Mesenchymal stem cell (in vitro differentiated cells and primary cell): ENCODE data around the gene GTPBP2.
A peak's percentile ranks its signal among the peaks of the same experiment; 100 is the strongest.

Source experiments
- DNase-seq: peaks from one replicate; pipeline ENCODE4 v3.0.0-alpha.2; 2013
- H2AFZ ChIP-seq: one replicate; pipeline ENCODE4 v1.6.1; 2013; ENCODE audit warnings: low read depth, mild to moderate bottlenecking, control low read depth, inconsistent platforms, low read length, moderate library complexity
- H2AK5ac ChIP-seq: 2 replicates; pipeline ENCODE4 v1.6.1; 2013; ENCODE audit warnings: low read length, moderate library complexity, mild to moderate bottlenecking, inconsistent platforms; ENCODE audit not compliant: severe bottlenecking
- H2BK120ac ChIP-seq: one replicate; pipeline ENCODE4 v1.6.1; 2013; ENCODE audit warnings: low read depth, mild to moderate bottlenecking, inconsistent platforms, low read length, moderate library complexity
- H2BK12ac ChIP-seq, 2 experiments: one replicate each; pipeline ENCODE4 v1.6.1; 2013; ENCODE audit warnings: inconsistent platforms in 2 of 2, low read length in 2 of 2, mild to moderate bottlenecking in 2 of 2, moderate library complexity in 2 of 2, control low read depth in 1 of 2
- H2BK15ac ChIP-seq: one replicate; pipeline ENCODE4 v1.6.1; 2013; ENCODE audit warnings: mild to moderate bottlenecking, low read depth, inconsistent platforms; ENCODE audit not compliant: poor library complexity, severe bottlenecking
- H2BK5ac ChIP-seq: 2 replicates; pipeline ENCODE4 v1.6.1; 2013; ENCODE audit warnings: low read depth, mild to moderate bottlenecking, low read length, control low read depth, inconsistent platforms; ENCODE audit not compliant: poor library complexity, severe bottlenecking
- H3K14ac ChIP-seq, 2 experiments: one replicate each; pipeline ENCODE4 v1.6.1; 2013; ENCODE audit warnings: inconsistent platforms in 2 of 2, low read length in 2 of 2, control low read depth in 1 of 2, mild to moderate bottlenecking in 1 of 2, moderate library complexity in 1 of 2
- H3K18ac ChIP-seq, 2 experiments: one replicate each; pipeline ENCODE4 v1.6.1; 2013; ENCODE audit warnings: inconsistent platforms in 2 of 2, low read length in 2 of 2, control low read depth in 1 of 2, low read depth in 1 of 2, mild to moderate bottlenecking in 1 of 2
- H3K23ac ChIP-seq, 2 experiments: one replicate each; pipeline ENCODE4 v1.6.1; 2013; ENCODE audit warnings: inconsistent platforms in 2 of 2, low read length in 2 of 2, mild to moderate bottlenecking in 2 of 2, moderate library complexity in 2 of 2, control low read depth in 1 of 2
- H3K27ac ChIP-seq: 2 replicates; pipeline ENCODE4 v1.5.1; 2013; ENCODE audit warnings: mild to moderate bottlenecking, moderate library complexity, low read length, control low read depth, inconsistent platforms; ENCODE audit not compliant: poor library complexity, severe bottlenecking
- H3K27me3 ChIP-seq, 2 experiments: 2 replicates each; pipeline versions ENCODE4 v1.6.1 to v1.7.0; 2013; ENCODE audit warnings: low read length in 2 of 2, mild to moderate bottlenecking in 2 of 2, moderate library complexity in 2 of 2, control low read depth in 1 of 2, inconsistent platforms in 1 of 2; ENCODE audit not compliant: control insufficient read depth in 1 of 2, insufficient read depth in 1 of 2
- H3K36me3 ChIP-seq, 2 experiments: 2 replicates each; pipeline versions ENCODE4 v1.6.1 to v1.7.0; 2013; ENCODE audit warnings: low read length in 2 of 2, control low read depth in 1 of 2, inconsistent platforms in 1 of 2, low read depth in 1 of 2, mild to moderate bottlenecking in 1 of 2; ENCODE audit not compliant: insufficient read depth in 2 of 2, control insufficient read depth in 1 of 2
- H3K4ac ChIP-seq, 2 experiments: one replicate each; pipeline ENCODE4 v1.6.1; 2013; ENCODE audit warnings: inconsistent platforms in 2 of 2, low read length in 2 of 2, mild to moderate bottlenecking in 2 of 2, moderate library complexity in 2 of 2, control low read depth in 1 of 2, low read depth in 1 of 2
- H3K4me1 ChIP-seq: 2 replicates; pipeline ENCODE4 v1.6.1; 2013; ENCODE audit warnings: low read depth, low read length, control low read depth; ENCODE audit not compliant: control insufficient read depth, insufficient read depth
- H3K4me2 ChIP-seq: 2 replicates; pipeline ENCODE4 v1.6.1; 2013; ENCODE audit warnings: low read length, mild to moderate bottlenecking, inconsistent platforms; ENCODE audit not compliant: poor library complexity, severe bottlenecking
- H3K4me3 ChIP-seq, 2 experiments: 2 replicates each; pipeline versions ENCODE4 v1.5.1 to v1.7.0; 2013; ENCODE audit warnings: low read length in 2 of 2, mild to moderate bottlenecking in 2 of 2, control low read depth in 1 of 2, low read depth in 1 of 2; ENCODE audit not compliant: insufficient read depth in 1 of 2
- H3K79me1 ChIP-seq: replicated peaks from 2 replicates; pipeline ENCODE4 v1.6.1; 2013; ENCODE audit warnings: mild to moderate bottlenecking, control low read depth, low read length, inconsistent platforms; ENCODE audit not compliant: poor library complexity, severe bottlenecking
- H3K9ac ChIP-seq: 2 replicates; pipeline ENCODE4 v1.7.0; 2013; ENCODE audit warnings: mild to moderate bottlenecking, low read length, moderate library complexity
- H3K9me3 ChIP-seq: 2 replicates; pipeline ENCODE4 v1.7.0; 2013; ENCODE audit warnings: mild to moderate bottlenecking, low read length; ENCODE audit not compliant: control insufficient read depth
- H4K8ac ChIP-seq: one replicate; pipeline ENCODE4 v1.6.1; 2013; ENCODE audit warnings: inconsistent platforms, mild to moderate bottlenecking, low read length, moderate library complexity
- H4K91ac ChIP-seq: one replicate; pipeline ENCODE4 v1.6.1; 2013; ENCODE audit warnings: mild to moderate bottlenecking, low read length, inconsistent platforms
- WGBS: methylation state at CpG from one replicate; pipeline ENCODE4 v1.1.7; 2013; ENCODE audit warnings: mixed read lengths; 5-methylcytosine and 5-hydroxymethylcytosine counted together

Gene GTPBP2

DNA sequence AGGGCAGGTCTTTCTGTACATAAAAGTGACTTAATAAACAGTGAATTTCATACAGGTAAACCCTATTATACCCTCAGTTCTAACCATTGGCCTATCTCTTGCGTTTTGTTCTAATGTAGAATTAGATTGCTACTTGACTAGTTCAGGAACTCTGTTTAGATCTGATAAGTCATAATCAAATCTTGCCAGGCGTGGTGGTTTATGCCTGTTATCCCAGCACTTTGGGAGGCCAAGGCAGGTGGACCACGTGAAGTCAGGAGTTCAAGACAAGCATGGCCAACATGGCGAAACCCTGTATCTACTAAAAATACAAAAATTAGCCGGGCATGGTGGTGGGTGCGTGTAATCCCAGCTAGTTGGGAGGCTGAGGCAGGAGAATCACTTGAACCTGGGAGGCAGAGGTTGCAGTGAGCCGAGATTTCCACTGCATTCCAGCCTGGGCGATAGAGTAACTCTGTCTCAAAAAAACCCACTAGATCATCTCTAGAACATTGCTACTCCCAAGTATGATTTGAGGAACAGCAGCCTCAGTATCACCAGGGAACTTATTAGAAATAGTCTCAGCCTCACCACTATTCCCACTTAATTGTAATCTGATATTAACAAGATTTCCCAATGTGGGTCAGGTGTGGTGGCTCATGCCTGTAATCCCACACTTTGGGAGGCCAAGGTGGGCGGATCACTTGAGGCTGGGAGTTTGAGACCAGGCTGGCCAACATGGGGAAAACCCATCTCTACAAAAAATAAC lies 12.2 kb downstream of the GTPBP2 start:
- no peak overlapping the region for H3K4me2 ChIP-seq
- no peak overlapping the region for H3K27ac ChIP-seq
- H4K8ac ChIP-seq: no peak overlapping the region
- no peak overlapping the region for H2AK5ac ChIP-seq
- no peaks in the 10 kb centered on the region for H3K9me3 ChIP-seq
- no peaks in the 10 kb centered on the region for H3K27me3 ChIP-seq
- H3K18ac ChIP-seq: no peak overlapping the region
- H4K91ac ChIP-seq: no peak overlapping the region
- H2BK120ac ChIP-seq: no peak overlapping the region
- peaks cover 38 to 71% of the 10 kb centered on the region in 2 experiments for H3K36me3 ChIP-seq
- no peak overlapping the region for H3K4me3 ChIP-seq
- H3K14ac ChIP-seq: no peak overlapping the region
- WGBS: 96% methylated on average over 8 of the region's 9 CpGs
- H2BK12ac ChIP-seq: no peak overlapping the region
- peaks cover 14% of the 10 kb centered on the region for H3K79me1 ChIP-seq
- H3K4ac ChIP-seq: no peak overlapping the region
- no peak overlapping the region for H3K9ac ChIP-seq
- no peak overlapping the region for H2BK15ac ChIP-seq
- no peaks in the 10 kb centered on the region for H3K4me1 ChIP-seq
- H2AFZ ChIP-seq: no peak overlapping the region
- no peak for DNase-seq
- H2BK5ac ChIP-seq: no peak overlapping the region
- H3K23ac ChIP-seq: no peak overlapping the region

DNA sequence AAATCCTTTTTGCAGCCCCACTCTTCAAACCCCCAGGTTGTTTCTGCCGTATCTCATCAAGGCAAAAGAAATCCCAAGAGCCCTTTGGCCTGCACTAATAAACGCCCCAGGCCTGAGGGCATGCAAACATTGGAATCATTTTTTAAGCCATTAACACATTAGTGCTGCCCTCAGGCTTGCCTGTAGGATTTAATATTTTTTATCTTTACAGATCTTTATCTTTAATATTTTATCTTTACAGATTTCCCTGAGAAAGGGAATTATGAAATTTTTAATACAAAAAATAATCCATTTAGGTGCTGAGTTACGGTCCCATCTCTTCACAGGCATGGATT lies 14.7 kb downstream of the GTPBP2 start:
- DNase-seq: no peak
- H2BK15ac ChIP-seq: no peak overlapping the region
- H4K91ac ChIP-seq: no peak overlapping the region
- H2AFZ ChIP-seq: no peak overlapping the region
- no peak overlapping the region for H2BK120ac ChIP-seq
- H3K23ac ChIP-seq: no peak overlapping the region
- H3K18ac ChIP-seq: no peak overlapping the region
- H2BK12ac ChIP-seq: no peak overlapping the region
- peaks cover 11% of the 10 kb centered on the region for H3K79me1 ChIP-seq
- no peak overlapping the region for H3K4ac ChIP-seq
- H4K8ac ChIP-seq: no peak overlapping the region
- H3K14ac ChIP-seq: no peak overlapping the region
- no peak overlapping the region for H3K4me2 ChIP-seq
- no peak overlapping the region for H3K4me3 ChIP-seq
- H3K9me3 ChIP-seq: no peaks in the 10 kb centered on the region
- H2BK5ac ChIP-seq: no peak overlapping the region
- no peak overlapping the region for H3K9ac ChIP-seq
- H3K27ac ChIP-seq: no peak overlapping the region
- H3K27me3 ChIP-seq: no peaks in the 10 kb centered on the region
- 93% methylated on average over 2 of the region's 3 CpGs for WGBS
- H2AK5ac ChIP-seq: no peak overlapping the region
- H3K36me3 ChIP-seq: peaks cover 38 to 68% of the 10 kb centered on the region in 2 experiments
- peaks cover 1% of the 10 kb centered on the region for H3K4me1 ChIP-seq

- Histone ChIP-seq H3K4me1 (peaks cover 1% of the 10 kb centered on the region), H2BK120ac (no peak overlapping the region), H3K4me2 (no peak overlapping the region), H2AK5ac (no peak overlapping the region), H2BK15ac (no peak overlapping the region), H2BK12ac (no peak overlapping the region), H4K8ac (no peak overlapping the region), H2BK5ac (no peak overlapping the region), H3K18ac (no peak overlapping the region), H3K36me3 (peaks cover 38 to 68% of the 10 kb centered on the region in 2 experiments), H3K4me3 (no peak overlapping the region), H3K4ac (no peak overlapping the region), H3K23ac (no peak overlapping the region), H2AFZ (no peak overlapping the region), H3K14ac (no peak overlapping the region), H3K79me1 (peaks cover 11% of the 10 kb centered on the region), H3K27ac (no peak overlapping the region), H3K9ac (peak overlapping the region; percentile 5), H4K91ac (no peak overlapping the region), H3K9me3 (no peaks in the 10 kb centered on the region), H3K27me3 (no peaks in the 10 kb centered on the region)
- no peak for DNase-seq
- 98% methylated on average over 6 of the region's 6 CpGs for WGBS
These were observed 15.2 kb downstream of the GTPBP2 start for GRCh38 chr6:43613721-43614395.

- H3K36me3 ChIP-seq: peaks cover 30 to 81% of the 10 kb centered on the region in 2 experiments
These were observed 18.6 kb downstream of the GTPBP2 start for GRCh38 chr6:43610431-43610830.

More at GRCh38 chr6:43610431-43610830, 18.6 kb downstream of the GTPBP2 start:
- Histone ChIP-seq H3K14ac (no peak overlapping the region), H3K27me3 (no peaks in the 10 kb centered on the region), H3K27ac (no peak overlapping the region), H3K23ac (no peak overlapping the region), H4K91ac (peak overlapping the region; percentile 68), H2AK5ac (no peak overlapping the region), H3K4me2 (no peak overlapping the region), H2BK5ac (no peak overlapping the region), H3K9me3 (no peaks in the 10 kb centered on the region), H3K9ac (no peak overlapping the region), H2BK12ac (no peak overlapping the region), H3K79me1 (peaks cover 13% of the 10 kb centered on the region), H3K18ac (no peak overlapping the region), H2BK120ac (no peak overlapping the region), H4K8ac (peak overlapping the region; percentile 64), H3K4ac (no peak overlapping the region), H2AFZ (no peak overlapping the region), H2BK15ac (no peak overlapping the region), H3K4me1 (peaks cover 2% of the 10 kb centered on the region), H3K4me3 (no peak overlapping the region)
- no peak for DNase-seq
- WGBS: 98% methylated on average over 5 of the region's 5 CpGs
